SH-SY5Y (cell line): ENCODE measurements around the gene MED13L.

Experiments
- GATA2 ChIP-seq: IDR thresholded peaks from 2 replicates; pipeline ENCODE4 v1.6.1; 2011; ENCODE audit warnings: mild to moderate bottlenecking, low read depth, low read length
- GATA3 ChIP-seq: IDR thresholded peaks from 2 replicates; pipeline ENCODE4 v1.6.1; 2011; ENCODE audit warnings: low read depth, mild to moderate bottlenecking, low read length, moderate library complexity

GRCh38 chr12:116055895-116056607 is 221.4 kb downstream of the MED13L start:
- no peak for TF ChIP-seq GATA3
- TF ChIP-seq GATA2 = no peak
